ENCODE measurements around the gene PSTPIP2.
"Not testable (repeated sequence)": the region's sequence is repeated elsewhere in the genome, so short reads cannot be mapped to it uniquely, and the experiment has no call there.

DNA sequence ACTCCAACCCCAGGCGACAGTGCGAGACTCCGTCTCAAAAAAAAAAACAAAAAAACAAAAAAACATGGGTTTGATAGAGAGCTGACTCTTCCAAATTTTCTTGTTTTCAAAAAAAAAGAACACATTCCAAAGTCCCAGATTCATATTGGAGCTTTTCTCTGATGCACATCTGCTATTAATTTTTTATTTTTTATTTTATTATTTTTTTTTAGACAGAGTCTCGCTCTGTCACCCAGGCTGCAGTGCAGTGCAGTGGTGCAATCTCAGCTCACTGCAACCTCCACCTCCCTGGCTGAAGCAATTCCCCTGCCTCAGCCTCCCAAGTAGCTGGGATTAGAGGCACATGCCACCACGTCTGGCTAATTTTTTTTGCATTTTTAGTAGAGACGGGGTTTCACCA is 79.5 kb downstream of the PSTPIP2 start:
- not testable (repeated sequence) for TF ChIP-seq EZH2 (IDR thresholded peaks at IDR 0.05; ENCODE audit: insufficient read depth, low read length)
- TF ChIP-seq, protein P1, sequence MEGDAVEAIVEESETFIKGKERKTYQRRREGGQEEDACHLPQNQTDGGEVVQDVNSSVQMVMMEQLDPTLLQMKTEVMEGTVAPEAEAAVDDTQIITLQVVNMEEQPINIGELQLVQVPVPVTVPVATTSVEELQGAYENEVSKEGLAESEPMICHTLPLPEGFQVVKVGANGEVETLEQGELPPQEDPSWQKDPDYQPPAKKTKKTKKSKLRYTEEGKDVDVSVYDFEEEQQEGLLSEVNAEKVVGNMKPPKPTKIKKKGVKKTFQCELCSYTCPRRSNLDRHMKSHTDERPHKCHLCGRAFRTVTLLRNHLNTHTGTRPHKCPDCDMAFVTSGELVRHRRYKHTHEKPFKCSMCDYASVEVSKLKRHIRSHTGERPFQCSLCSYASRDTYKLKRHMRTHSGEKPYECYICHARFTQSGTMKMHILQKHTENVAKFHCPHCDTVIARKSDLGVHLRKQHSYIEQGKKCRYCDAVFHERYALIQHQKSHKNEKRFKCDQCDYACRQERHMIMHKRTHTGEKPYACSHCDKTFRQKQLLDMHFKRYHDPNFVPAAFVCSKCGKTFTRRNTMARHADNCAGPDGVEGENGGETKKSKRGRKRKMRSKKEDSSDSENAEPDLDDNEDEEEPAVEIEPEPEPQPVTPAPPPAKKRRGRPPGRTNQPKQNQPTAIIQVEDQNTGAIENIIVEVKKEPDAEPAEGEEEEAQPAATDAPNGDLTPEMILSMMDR (IDR thresholded peaks at IDR 0.05; ENCODE audit: insufficient read depth, low read depth, low read length), result not testable (repeated sequence)

All from astrocyte (in vitro differentiated cells and primary cell).